Endothelial cell (in vitro differentiated cells): Measurements from ENCODE around the gene SCIN. TPM values are rescaled to one million over a fixed set of nuclear protein-coding genes. Genes with fewer than 3 reads are reported as not detected.

Experiments
- DNase-seq: peaks from one replicate; pipeline ENCODE4 v3.0.0; 2021; ENCODE audit warnings: low spot score
- H3K27ac Mint-ChIP-seq: one replicate; pipeline ENCODE4 v1.8.0; 2021; ENCODE audit warnings: mixed read lengths, inconsistent platforms; ENCODE audit not compliant: unreplicated experiment
- H3K27me3 Mint-ChIP-seq: one replicate; pipeline ENCODE4 v1.8.0; 2021; ENCODE audit warnings: mild to moderate bottlenecking, moderate library complexity, mixed read lengths, inconsistent platforms; ENCODE audit not compliant: unreplicated experiment
- H3K36me3 Mint-ChIP-seq: one replicate; pipeline ENCODE4 v1.8.0; 2021; ENCODE audit warnings: mild to moderate bottlenecking, low read depth, mixed read lengths, inconsistent platforms; ENCODE audit not compliant: unreplicated experiment
- H3K4me1 Mint-ChIP-seq: one replicate; pipeline ENCODE4 v1.8.0; 2021; ENCODE audit warnings: mild to moderate bottlenecking, mixed read lengths, inconsistent platforms; ENCODE audit not compliant: unreplicated experiment
- H3K4me3 Mint-ChIP-seq: one replicate; pipeline ENCODE4 v1.8.0; 2021; ENCODE audit warnings: mild to moderate bottlenecking, mixed read lengths, inconsistent platforms; ENCODE audit not compliant: unreplicated experiment
- H3K9me3 Mint-ChIP-seq: one replicate; pipeline ENCODE4 v1.8.0; 2021; ENCODE audit warnings: mixed read lengths, inconsistent platforms; ENCODE audit not compliant: unreplicated experiment
- total RNA-seq: library from RNA; stranded (reverse); fragmentation: NEBNext Ultra II Directional; extraction: Animal tissue kit (Norgen Biotek cat#: 25700); gene quantifications from one replicate; pipeline ENCODE4 v1.2.1, GENCODE V29; 2021; ENCODE audit not compliant: unreplicated experiment
- TF ChIP-seq, protein P1 (sequence below): fragments of 200-600 bp; sonication (generic); IDR thresholded peaks from one replicate; pipeline ENCODE4 v1.5.0; 2021; ENCODE audit warnings: antibody characterized with exemption; ENCODE audit not compliant: unreplicated experiment

SCIN gene
- total RNA-seq, 1 donor from 2014 or later, result 8.2 TPM

DNA sequence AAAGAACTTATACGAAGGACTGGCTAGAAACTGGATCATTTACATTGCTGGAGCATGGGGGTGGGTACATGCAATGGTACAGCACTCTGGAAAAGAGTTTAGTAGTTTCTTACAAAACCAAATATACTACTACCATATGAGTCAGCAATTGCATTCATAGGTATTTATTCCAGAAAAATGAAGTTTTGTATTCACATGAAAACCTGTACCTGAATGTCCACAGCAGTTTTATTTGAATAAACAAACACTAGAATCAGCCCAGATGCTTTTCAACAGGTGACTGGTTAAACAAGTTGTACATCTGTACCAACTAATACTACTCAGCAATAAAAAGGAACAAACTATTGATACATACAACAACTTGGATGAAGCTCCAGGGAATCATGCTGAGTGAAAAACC lies 3.4 kb downstream of the SCIN start:
- H3K4me3 Mint-ChIP-seq, result no peak overlapping the region
- no peak for DNase-seq
- H3K4me1 Mint-ChIP-seq, result peaks cover 11% of the 10 kb centered on the region
- H3K27me3 Mint-ChIP-seq, result peaks cover 4% of the 10 kb centered on the region
- no peak overlapping the region for H3K27ac Mint-ChIP-seq
- TF ChIP-seq, protein P1, sequence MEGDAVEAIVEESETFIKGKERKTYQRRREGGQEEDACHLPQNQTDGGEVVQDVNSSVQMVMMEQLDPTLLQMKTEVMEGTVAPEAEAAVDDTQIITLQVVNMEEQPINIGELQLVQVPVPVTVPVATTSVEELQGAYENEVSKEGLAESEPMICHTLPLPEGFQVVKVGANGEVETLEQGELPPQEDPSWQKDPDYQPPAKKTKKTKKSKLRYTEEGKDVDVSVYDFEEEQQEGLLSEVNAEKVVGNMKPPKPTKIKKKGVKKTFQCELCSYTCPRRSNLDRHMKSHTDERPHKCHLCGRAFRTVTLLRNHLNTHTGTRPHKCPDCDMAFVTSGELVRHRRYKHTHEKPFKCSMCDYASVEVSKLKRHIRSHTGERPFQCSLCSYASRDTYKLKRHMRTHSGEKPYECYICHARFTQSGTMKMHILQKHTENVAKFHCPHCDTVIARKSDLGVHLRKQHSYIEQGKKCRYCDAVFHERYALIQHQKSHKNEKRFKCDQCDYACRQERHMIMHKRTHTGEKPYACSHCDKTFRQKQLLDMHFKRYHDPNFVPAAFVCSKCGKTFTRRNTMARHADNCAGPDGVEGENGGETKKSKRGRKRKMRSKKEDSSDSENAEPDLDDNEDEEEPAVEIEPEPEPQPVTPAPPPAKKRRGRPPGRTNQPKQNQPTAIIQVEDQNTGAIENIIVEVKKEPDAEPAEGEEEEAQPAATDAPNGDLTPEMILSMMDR, result no peak
- H3K36me3 Mint-ChIP-seq, result no peaks in the 10 kb centered on the region
- H3K9me3 Mint-ChIP-seq, result no peaks in the 10 kb centered on the region

DNA sequence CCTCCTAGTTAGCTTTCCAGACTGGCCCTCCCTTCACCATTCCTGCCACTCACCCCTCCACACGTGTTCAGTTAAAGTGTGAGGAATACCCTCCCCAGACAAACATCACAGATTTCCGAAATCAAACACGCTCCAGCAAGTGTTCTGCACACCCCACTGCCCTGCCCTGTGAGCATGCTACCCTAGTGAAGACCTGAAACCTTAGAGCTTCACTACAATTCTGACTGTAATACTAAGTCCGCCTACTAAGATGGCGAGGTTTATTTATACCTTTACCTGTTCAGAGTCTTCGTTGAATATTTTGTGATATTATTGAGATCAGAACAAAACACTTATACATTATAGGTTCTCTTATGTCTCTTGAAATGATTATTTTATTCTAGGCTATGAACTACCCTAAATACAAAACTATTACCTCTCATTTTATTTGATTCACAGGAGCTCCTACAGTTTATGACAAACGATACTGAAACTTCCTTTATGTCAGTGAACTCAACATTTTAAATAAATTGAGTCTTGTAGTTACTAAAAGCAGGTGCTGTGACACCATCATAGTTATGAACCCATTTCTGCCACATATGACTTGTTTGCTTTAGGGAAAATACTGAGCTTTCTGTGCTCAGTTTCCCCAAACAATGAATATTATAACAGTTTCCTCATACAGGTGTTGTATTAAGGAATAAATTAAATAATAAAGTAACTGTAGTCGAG lies 8.6 kb downstream of the SCIN start:
- H3K27me3 Mint-ChIP-seq, result no peaks in the 10 kb centered on the region
- no peaks in the 10 kb centered on the region for H3K4me1 Mint-ChIP-seq
- H3K4me3 Mint-ChIP-seq, result no peak overlapping the region
- TF ChIP-seq, protein P1, result no peak
- no peaks in the 10 kb centered on the region for H3K9me3 Mint-ChIP-seq
- no peak for DNase-seq
- H3K36me3 Mint-ChIP-seq, result no peaks in the 10 kb centered on the region
- no peak overlapping the region for H3K27ac Mint-ChIP-seq

DNA sequence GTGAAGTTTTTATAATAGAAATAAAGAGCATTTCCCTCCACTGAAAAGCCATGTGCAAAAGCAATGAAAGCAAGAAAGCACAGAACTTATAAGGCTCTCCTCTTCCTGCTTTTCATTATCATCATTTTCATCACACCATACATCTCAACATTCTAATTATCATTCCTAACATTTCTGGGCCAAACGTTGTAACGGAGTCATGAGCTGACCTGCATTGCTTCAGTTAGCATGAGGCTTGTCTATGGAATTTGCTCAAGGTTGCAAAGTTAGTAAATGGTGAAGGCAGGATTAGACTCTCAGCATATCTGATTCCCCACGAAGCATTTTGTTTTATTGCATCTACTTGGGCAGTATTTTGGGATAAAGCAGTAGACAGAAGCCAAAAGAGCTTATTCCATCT lies 11.4 kb downstream of the SCIN start:
- Mint-ChIP-seq H3K36me3 (no peaks in the 10 kb centered on the region), H3K27ac (no peak overlapping the region), H3K9me3 (no peaks in the 10 kb centered on the region), H3K4me1 (peaks cover 4% of the 10 kb centered on the region), H3K4me3 (no peak overlapping the region), H3K27me3 (no peaks in the 10 kb centered on the region)
- TF ChIP-seq, protein P1, result no peak
- no peak for DNase-seq

DNA sequence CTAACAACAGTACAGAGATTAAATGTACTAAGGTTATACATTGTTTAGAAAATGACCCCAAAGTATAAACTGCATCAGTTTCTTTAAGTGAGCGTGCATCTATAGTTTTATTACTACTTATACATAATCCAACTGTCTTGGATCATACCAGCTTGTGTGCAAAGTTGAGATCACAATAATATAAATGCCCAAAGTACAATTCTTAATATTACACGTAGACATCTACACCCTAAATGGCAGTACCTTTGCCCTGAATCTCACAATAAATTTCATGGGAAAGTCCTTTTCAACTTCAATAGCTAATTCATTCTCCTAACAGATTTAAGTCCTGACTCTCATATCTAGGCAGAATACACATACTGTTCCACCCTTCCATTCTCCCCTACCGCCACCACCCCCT lies 11.8 kb downstream of the SCIN start:
- Mint-ChIP-seq H3K27ac (no peak overlapping the region), H3K9me3 (no peaks in the 10 kb centered on the region), H3K36me3 (no peaks in the 10 kb centered on the region), H3K4me1 (peaks cover 4% of the 10 kb centered on the region), H3K4me3 (no peak overlapping the region), H3K27me3 (no peaks in the 10 kb centered on the region)
- TF ChIP-seq, protein P1, result no peak
- DNase-seq, result no peak

DNA sequence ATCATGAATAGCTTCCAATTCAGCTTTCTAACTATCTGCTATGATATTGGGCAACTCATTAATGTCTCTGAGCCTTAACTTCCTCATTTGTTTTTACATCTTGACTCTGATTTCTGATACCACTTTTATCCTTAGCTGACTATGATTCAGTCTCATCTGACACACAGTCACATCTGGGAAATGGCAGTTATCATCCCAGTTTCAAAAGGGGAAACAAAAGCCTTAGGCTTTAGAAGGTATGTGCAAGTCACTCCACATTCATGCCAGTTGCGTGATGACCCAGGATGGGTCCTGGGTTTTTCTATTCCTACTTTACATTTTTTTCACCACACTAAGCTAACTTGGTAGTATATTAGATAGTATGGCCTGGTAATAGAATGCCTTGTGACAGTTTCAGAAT lies 12.7 kb downstream of the SCIN start:
- peaks cover 4% of the 10 kb centered on the region for H3K4me1 Mint-ChIP-seq
- H3K27ac Mint-ChIP-seq, result no peak overlapping the region
- H3K36me3 Mint-ChIP-seq, result peaks cover 3% of the 10 kb centered on the region
- no peaks in the 10 kb centered on the region for H3K27me3 Mint-ChIP-seq
- peaks cover 3% of the 10 kb centered on the region for H3K9me3 Mint-ChIP-seq
- no peak for DNase-seq
- H3K4me3 Mint-ChIP-seq, result no peak overlapping the region
- TF ChIP-seq, protein P1, result no peak
